Measurements from ENCODE around the gene NFIB. TPM values are rescaled to one million over a fixed set of nuclear protein-coding genes. Genes with fewer than 3 reads are reported as not detected.

Gene NFIB
- total RNA-seq, 4 donors from 2014 or later, result 24.0 to 40.9 (median 30.6) TPM

GRCh38 chr9:14212077-14212476 is 101.9 kb downstream of the NFIB start:
- in situ Hi-C loops (cut with MboI; ENCODE audit: low sequenced_read_pairs in 4 of 4), result loop anchor here in 1 of 4 donors (25.0 kb wide), 1 partner anchor 500 kb away; no protein-coding TSS in a partner anchor
- Histone ChIP-seq H3K9me3 (no peaks in the 10 kb centered on the region), H3K4me1 (peaks cover 56 to 69% of the 10 kb centered on the region in 2 donors), H3K4me3 (no peak overlapping the region), H3K27ac (peak overlapping the region in 1 of 4 donors; percentile 4), H3K27me3 (no peaks in the 10 kb centered on the region), H3K36me3 (no peaks in the 10 kb centered on the region)
- no peak for TF ChIP-seq POLR2A (IDR thresholded peaks at IDR 0.05)
- no peak for TF ChIP-seq CTCF (IDR thresholded peaks at IDR 0.05 in 4 of 5, conservative IDR thresholded peaks at IDR 0.05 in 1 of 5)
- intact Hi-C loops (cut with DNase I; ENCODE audit: low total_unique reads), result no loop called here
- no peak for DNase-seq
- no peak for ATAC-seq

GRCh38 chr9:14211564-14211963 is 102.4 kb downstream of the NFIB start:
- Histone ChIP-seq H3K36me3 (no peaks in the 10 kb centered on the region), H3K4me3 (peak overlapping the region in 1 of 4 donors; percentile 5), H3K27ac (peak overlapping the region in 3 of 4 donors; percentile 2 to 29 (median 4)), H3K9me3 (no peaks in the 10 kb centered on the region), H3K27me3 (no peaks in the 10 kb centered on the region), H3K4me1 (peaks cover 61 to 74% of the 10 kb centered on the region in 2 donors)
- ATAC-seq (no peak), DNase-seq (no peak)
- in situ Hi-C loops (cut with MboI; ENCODE audit: low sequenced_read_pairs in 4 of 4) (loop anchor here in 1 of 4 donors (25.0 kb wide), 1 partner anchor 499 kb away; no protein-coding TSS in a partner anchor), intact Hi-C loops (cut with DNase I; ENCODE audit: low total_unique reads) (no loop called here)
- TF ChIP-seq POLR2A (IDR thresholded peaks at IDR 0.05) (no peak), CTCF (IDR thresholded peaks at IDR 0.05 in 4 of 5, conservative IDR thresholded peaks at IDR 0.05 in 1 of 5) (no peak)

- Histone ChIP-seq H3K4me3 (no peak overlapping the region), H3K27ac (no peak overlapping the region), H3K36me3 (no peaks in the 10 kb centered on the region), H3K9me3 (no peaks in the 10 kb centered on the region), H3K27me3 (no peaks in the 10 kb centered on the region), H3K4me1 (peaks cover 64 to 75% of the 10 kb centered on the region in 2 donors)
- no peak for DNase-seq
- no peak for TF ChIP-seq POLR2A (IDR thresholded peaks at IDR 0.05)
- no peak for TF ChIP-seq CTCF (IDR thresholded peaks at IDR 0.05 in 4 of 5, conservative IDR thresholded peaks at IDR 0.05 in 1 of 5)
- intact Hi-C loops (cut with DNase I; ENCODE audit: low total_unique reads) (no loop called here), in situ Hi-C loops (cut with MboI; ENCODE audit: low sequenced_read_pairs in 4 of 4) (loop anchor here in 1 of 4 donors (25.0 kb wide), 1 partner anchor 498 kb away; no protein-coding TSS in a partner anchor)
- ATAC-seq, result no peak
Measured at GRCh38 chr9:14210428-14210827, 103.5 kb downstream of the NFIB start.

- Histone ChIP-seq H3K27ac (no peak overlapping the region), H3K9me3 (no peaks in the 10 kb centered on the region), H3K36me3 (no peaks in the 10 kb centered on the region), H3K4me1 (peaks cover 65 to 70% of the 10 kb centered on the region in 2 donors), H3K27me3 (no peaks in the 10 kb centered on the region), H3K4me3 (no peak overlapping the region)
- ATAC-seq (no peak), DNase-seq (no peak)
- no peak for TF ChIP-seq POLR2A (IDR thresholded peaks at IDR 0.05)
- TF ChIP-seq CTCF (IDR thresholded peaks at IDR 0.05 in 4 of 5, conservative IDR thresholded peaks at IDR 0.05 in 1 of 5), result no peak
- in situ Hi-C loops (cut with MboI; ENCODE audit: low sequenced_read_pairs in 4 of 4), result loop anchor here in 1 of 4 donors (25.0 kb wide), 1 partner anchor 497 kb away; no protein-coding TSS in a partner anchor
- intact Hi-C loops (cut with DNase I; ENCODE audit: low total_unique reads), result no loop called here
Measured at GRCh38 chr9:14209399-14210345, 104.3 kb downstream of the NFIB start.
